CD4-positive, alpha-beta T cell treated with Interleukin-6 at 100 ng/mL for 8 hours (primary cell): ENCODE results near the gene TNFAIP2.

Experiments used
- DNase-seq: peaks from one replicate; pipeline ENCODE4 v3.0.0-alpha.2; 2020; ENCODE audit warnings: mixed read lengths, low spot score

The TNFAIP2 gene

GRCh38 chr14:103093856-103094405, 29.3 kb upstream of the TNFAIP2 start:
- no peak for DNase-seq

GRCh38 chr14:103094406-103095209, 28.7 kb upstream of the TNFAIP2 start, which contains the start of gene EXOC3L4:
Gene EXOC3L4 (plus strand): TSS chr14:103094725. CDS start chr14:103100220, 5,495 bp downstream.
- no peak for DNase-seq

DNA sequence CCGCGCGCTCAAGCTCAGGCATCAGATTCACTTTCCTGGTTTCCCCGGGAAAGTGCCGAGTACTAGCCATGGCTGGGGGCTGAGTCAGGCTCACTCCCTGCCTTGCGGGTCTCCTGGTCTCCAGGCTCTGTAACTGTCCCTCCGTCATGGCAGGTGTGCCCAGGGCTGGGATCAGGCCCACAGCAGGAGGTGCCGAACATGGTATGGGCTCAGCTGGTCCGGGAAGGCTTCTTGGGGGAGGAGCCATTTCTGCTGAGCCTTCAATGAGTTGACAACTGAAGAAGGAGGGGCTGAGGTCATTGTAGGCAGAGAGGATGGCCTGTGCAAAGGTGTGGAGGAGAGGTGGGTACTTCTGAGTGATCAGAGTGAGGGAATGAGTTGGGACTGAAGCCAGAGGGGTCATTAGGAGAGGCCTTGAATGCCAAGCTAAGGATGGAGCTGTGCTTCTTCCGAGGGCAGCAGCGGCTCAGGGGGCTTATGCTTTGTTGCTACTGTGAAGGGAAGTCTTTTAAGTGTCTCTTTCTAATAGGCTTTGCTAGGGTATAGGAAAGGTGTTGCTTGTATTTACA, 28.0 kb upstream of the TNFAIP2 start:
- DNase-seq, result no peak

GRCh38 chr14:103096387-103096786, 26.9 kb upstream of the TNFAIP2 start:
- DNase-seq, result no peak

DNA sequence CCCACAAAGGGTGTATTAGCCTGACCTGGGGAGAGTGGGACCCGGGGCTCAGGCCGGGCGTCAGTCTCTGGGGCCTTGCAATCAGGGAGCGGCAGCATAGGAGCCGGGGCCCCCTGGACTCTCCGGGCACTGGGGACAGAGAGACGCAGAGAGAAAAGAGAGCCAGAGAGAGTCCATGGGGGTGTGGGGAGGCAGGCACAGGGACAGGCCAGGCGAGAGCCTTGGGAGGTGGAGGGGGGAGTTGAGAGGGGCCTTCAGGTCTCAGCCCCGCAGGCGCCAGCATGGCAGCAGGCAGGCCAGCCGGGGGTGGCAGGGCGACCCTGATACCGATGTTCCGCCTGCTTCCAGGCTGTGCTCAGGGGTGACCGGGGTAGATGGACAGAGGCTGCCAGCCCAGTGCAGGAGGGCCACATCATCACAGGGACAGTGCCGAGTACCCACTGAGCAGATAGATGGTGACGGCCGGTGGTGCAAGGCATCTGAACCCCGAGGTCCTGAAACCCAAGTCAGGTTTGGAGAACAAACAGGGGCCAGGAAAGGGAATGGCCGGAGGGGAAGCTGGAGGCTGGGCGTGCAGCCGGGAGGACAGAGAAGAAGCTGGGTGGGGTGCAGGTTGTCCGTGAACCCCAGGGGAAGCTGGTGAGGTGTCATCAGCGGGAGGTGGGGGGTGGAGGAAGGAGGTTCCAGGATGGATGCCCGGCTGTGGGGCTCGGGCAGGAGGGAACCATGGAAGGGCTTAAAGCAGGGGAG, 25.8 kb upstream of the TNFAIP2 start:
- no peak for DNase-seq

DNA sequence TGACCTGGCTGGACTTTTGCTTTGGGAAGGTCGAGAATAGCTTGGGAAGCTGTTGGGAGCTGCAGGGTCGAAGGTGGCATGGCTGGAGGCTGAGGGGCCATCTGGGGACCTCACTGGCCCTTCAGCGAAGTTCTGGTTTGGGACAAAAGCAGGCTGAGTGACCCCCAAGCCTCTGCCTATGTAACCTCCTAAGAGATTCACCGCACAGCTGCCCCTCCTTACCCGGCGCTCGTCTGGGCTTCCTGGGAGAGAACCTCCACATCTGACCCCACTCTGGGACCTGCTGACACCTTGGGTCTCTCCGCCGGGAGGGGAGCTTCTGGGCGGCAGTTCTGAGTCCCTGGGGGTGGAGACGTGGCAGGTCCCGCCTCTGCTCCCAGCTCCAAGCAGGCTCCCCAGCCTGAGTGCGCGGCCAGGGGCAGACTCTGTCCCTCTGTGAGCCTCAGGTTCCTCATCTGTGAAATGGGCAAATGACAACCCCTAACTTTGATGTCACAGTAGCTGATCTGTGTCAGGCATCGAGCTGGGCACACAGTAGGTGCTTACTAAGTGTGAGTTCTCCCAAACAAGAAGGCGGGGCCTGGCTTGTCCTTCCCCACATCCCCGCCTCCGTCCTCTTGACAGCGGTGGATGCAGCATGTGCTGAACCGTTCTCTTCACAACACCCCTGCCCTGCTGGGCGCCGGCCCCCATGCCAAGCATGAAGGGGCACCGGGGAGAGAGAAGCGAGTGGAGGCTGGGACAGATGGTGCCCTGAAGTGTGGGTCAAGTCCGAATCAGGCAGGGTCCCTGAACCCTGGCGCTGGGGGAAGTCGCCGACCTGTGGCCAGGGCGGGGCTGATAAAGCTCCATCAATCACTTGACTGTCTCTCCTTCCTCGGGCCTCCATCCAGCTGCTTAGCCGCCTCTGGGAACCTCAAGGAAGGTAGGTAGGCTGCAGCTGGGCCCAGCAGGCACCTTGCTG, 25.0 kb upstream of the TNFAIP2 start:
- DNase-seq, result no peak

GRCh38 chr14:103099081-103099732, 24.1 kb upstream of the TNFAIP2 start:
- no peak for DNase-seq

DNA sequence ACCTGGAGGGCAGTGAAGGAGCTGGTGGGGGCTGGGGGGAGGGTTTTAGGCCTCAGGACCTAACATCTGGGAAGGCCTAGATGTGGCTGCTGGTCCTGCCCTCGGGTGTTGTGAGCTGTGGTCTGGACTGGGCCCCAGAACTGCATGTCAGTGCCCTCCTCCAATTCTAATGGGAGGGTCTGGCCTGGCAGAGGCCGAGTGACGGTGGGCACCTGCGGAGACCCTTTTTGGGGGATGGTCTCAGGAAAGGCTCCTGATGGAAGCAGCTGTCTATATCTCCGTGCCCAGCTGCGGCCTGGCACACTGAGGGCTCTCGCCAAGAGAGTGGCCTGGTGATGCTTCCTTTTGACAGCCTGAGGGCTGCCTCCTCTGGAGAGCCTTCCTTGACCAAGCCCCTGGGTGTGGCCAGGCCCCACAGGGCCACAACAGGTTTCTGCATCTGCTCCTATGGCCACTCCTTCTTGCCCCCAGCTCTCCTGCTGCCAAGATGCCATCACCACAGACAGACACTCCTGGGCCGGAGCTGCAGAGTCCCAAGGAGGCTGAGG, 23.5 kb upstream of the TNFAIP2 start:
- DNase-seq, result no peak

DNA sequence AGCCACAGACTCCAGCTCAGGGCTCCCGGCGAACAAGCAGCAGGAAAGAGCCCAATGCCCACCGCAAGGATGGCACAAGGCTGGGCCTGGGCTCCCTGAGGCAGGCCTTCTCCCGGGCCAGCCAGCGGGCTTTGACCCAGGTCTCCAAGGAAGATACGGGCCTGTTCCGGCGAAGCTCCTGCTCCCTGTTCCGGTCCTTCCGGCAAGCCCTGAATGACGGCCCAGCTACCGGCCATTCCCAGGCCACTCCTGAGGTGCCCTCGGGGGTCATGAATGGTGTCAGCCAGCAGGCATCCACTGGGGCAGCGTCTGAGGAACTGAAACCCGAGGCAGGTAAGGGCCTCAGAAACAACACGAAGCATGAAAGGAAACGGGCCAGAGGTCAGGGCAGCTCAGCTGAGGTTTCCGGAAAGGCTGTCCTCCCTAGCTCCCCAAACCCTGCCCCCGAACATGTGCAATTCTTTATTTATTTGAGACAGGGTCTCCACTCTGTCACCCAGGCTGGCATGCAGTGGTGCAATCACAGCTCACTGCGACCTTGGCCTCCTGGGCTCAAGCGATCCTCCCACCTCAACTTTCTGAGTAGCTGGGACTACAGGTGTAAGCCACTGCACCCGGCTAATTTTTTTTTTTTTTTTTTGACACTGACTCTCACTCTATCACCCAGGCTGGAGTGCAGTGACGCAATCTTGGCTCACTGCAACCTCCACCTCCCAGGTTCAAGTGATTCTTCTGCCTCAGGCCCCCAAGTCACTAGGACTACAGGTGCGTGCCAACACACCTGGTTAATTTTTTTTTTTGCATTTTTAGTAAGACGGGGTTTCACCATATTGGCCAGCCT, 22.8 kb upstream of the TNFAIP2 start:
- no peak for DNase-seq

- no peak for DNase-seq
Measured at GRCh38 chr14:103101257-103101962, 21.9 kb upstream of the TNFAIP2 start.

DNA sequence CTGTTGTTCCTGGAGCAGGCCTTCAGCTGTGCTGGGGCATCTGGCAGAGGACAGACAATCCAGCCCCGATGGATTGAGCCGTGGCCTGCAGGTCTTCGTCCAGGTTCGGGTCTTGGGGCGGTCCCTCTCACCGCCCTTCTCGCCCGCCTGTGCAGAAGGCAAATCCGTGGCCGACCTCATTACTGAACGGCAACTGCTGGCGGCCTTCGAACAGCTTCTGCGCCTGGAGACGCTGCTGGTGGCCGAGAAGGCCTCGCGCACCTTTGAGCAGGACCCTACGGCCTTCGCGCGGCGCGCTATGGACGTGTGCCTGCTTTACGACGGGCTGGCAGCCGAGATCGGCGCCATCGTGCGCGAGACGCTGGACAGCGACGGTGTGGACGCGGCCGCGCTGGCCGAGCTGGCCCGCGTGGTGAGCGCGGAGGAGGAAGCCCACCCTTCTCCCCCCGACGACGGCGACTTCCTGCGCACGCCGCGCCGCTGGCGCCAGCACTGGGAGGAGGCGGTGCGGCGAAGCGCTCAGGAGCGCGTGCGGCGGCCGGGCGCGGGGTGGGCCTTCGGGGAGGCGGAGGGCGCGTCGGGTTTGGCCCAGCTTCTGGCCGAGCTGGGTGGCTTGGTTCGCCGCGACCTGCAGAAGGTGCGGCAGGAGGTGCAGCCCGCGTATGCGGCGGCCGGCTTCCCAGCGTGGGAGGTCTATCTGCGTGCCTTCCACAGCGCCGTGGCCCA, 21.1 kb upstream of the TNFAIP2 start:
- DNase-seq, result no peak

DNA sequence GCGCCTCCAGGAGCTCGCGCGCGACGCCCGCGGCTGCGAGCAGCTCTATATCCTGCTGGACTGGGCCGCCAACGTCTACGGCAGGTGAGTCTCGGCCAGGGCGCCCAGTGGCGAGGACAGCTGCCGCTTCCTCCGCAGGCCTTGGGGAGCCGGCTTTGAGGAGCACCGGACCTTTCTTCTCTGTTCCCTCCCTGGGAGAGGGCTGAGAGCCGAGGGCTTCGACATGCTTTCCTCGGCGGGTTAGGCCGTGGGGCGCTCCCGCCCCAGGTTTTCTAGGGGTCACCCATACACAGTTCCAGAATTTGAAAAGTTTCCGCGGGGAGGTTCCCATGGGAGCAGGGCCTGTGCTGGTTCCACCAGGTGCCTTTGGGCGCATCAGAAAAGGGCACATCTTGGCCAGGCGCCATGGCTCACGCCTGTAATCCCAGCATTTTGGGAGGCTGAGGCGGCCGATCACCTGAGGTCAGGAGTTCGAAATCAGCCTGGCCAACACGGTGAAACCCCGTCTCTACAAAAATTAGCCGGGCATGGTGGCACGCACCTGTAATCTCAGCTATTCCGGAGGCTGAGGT, 20.5 kb upstream of the TNFAIP2 start:
- no peak for DNase-seq

GRCh38 chr14:103103461-103104388, 19.5 kb upstream of the TNFAIP2 start:
- DNase-seq, result no peak

DNA sequence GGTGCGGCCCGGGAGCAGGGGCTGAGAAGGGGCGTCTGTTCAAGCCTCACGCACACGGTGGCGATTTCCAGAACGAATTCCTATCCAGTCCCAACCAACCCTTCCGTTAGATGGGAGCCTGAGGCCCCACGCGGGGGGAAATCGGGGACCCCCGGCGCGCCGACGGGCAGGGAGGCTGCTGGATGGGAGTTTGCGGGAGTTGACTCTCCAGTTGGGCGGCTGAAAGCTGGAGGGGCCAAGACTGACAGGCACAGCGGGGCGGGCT, 18.9 kb upstream of the TNFAIP2 start:
- DNase-seq, result no peak

DNA sequence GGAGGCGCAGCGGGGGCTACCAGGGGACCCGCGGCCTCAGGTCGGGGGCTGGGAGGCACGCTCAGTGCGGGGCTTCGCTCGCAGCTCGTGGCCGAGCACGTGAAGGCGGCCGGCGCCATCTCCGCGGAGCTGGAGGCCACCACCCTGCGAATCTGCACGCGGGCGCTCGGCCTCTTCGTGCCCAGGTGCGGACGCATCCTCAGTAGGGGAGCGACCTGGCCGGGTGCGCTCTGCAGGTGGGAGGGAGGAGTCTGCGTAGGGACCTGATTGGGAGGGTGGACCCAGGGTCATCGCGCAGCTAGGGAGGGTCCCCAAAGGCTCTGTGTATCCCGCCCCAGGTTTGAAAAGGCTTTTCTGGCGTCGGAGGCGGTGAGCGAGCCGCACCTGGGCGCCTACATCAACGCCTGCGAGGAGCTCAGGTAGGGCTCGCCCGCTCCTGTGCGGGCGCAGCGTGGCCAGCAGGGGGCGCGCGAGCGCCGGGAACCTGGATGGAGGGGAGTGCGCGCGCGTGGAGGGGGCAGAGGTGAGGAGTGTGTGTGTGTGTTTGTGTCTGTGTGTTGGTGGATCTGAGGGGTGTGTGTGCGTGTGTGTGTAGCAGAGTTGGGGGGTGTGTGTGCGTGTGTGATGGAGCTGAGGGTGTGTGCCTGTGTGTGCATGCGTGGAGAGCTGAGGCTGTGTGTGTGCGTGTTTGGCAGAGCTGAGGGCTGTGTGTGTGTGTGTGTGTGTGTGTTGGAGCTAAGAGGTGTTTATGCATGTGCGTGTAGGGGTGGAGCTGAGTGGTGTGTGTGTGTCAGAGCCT, 18.4 kb upstream of the TNFAIP2 start:
- peak; percentile 62 for DNase-seq

- DNase-seq, result no peak
Measured at GRCh38 chr14:103105580-103106150, 17.6 kb upstream of the TNFAIP2 start.
